Measurements from ENCODE around the gene CXCL1. TPM values are rescaled to one million over a fixed set of nuclear protein-coding genes. Genes with fewer than 3 reads are reported as not detected.

CXCL1 gene
- total RNA-seq, 1 experiment from 2014 or later = 0.45 TPM

DNA sequence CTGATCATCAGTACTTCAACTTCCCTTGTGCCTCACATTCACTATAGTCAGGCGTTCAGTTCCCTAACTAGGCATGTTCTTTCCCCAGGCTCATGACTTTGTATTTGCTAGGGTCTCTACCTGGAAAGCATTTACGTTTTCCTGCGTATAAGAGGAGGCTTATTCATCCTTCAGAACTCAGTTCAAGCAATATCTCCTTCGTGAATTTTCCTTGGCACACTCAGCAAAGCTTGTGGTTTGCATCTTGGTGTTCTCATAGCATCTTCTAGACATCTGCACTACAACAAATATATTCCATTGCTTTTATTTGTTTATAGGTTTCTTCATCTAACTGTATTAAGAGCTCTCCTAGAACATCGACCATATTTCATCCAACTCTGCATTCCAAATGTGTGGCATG is 30.1 kb upstream of the CXCL1 start:
- no peak for DNase-seq (ENCODE audit: low spot score)
- TF ChIP-seq EZH2 (IDR thresholded peaks at IDR 0.05; ENCODE audit: borderline replicate concordance, low read depth, low read length, poor library complexity, severe bottlenecking) = no peak
- TF ChIP-seq, protein P1, sequence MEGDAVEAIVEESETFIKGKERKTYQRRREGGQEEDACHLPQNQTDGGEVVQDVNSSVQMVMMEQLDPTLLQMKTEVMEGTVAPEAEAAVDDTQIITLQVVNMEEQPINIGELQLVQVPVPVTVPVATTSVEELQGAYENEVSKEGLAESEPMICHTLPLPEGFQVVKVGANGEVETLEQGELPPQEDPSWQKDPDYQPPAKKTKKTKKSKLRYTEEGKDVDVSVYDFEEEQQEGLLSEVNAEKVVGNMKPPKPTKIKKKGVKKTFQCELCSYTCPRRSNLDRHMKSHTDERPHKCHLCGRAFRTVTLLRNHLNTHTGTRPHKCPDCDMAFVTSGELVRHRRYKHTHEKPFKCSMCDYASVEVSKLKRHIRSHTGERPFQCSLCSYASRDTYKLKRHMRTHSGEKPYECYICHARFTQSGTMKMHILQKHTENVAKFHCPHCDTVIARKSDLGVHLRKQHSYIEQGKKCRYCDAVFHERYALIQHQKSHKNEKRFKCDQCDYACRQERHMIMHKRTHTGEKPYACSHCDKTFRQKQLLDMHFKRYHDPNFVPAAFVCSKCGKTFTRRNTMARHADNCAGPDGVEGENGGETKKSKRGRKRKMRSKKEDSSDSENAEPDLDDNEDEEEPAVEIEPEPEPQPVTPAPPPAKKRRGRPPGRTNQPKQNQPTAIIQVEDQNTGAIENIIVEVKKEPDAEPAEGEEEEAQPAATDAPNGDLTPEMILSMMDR (conservative IDR thresholded peaks at IDR 0.05; ENCODE audit: low read depth, low read length) = no peak
- intact Hi-C loops (cut with micrococcal nuclease; ENCODE audit: unreplicated experiment) = no loop called here
- Histone ChIP-seq H3K27ac (ENCODE audit: low read depth, low read length, poor library complexity, severe bottlenecking) (no peak overlapping the region), H3K4me3 (ENCODE audit: low read depth, low read length, poor library complexity, severe bottlenecking) (no peak overlapping the region), H3K36me3 (ENCODE audit: insufficient read depth, low read length, poor library complexity, severe bottlenecking) (no peaks in the 10 kb centered on the region), H3K4me1 (ENCODE audit: insufficient read depth, low read length, poor library complexity, severe bottlenecking) (no peaks in the 10 kb centered on the region), H3K9me3 (ENCODE audit: low read depth, low read length, poor library complexity, severe bottlenecking) (no peaks in the 10 kb centered on the region), H3K27me3 (replicated peaks; ENCODE audit: insufficient read depth, low read depth, low read length, poor library complexity) (no peaks in the 10 kb centered on the region)
- BruUV-seq (replicated peaks) = no TSS peak
- ChIA-PET POLR2A (ENCODE audit: low non-redundant PET) (no interaction called here), CTCF (no interaction called here)

DNA sequence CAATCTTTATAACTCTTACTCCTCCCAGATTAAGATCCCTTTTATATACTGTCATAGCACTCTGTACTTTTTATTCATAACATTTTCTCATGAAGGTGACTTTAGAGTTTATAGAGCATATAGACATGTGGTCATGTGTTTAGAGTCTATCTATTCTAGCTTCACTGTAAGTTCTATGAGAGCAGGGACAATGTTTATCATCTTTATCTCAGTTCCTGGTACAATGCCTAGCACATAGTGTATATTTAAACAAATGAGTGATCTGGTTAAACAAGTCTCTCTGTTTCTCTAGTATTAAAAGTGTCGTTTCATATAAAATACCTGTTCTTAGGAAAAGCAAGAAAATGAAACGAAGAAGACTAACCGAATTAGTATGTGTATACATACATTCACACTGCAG is 29.5 kb upstream of the CXCL1 start:
- no peak for DNase-seq (ENCODE audit: low spot score)
- CTCF ChIA-PET = no interaction called here

DNA sequence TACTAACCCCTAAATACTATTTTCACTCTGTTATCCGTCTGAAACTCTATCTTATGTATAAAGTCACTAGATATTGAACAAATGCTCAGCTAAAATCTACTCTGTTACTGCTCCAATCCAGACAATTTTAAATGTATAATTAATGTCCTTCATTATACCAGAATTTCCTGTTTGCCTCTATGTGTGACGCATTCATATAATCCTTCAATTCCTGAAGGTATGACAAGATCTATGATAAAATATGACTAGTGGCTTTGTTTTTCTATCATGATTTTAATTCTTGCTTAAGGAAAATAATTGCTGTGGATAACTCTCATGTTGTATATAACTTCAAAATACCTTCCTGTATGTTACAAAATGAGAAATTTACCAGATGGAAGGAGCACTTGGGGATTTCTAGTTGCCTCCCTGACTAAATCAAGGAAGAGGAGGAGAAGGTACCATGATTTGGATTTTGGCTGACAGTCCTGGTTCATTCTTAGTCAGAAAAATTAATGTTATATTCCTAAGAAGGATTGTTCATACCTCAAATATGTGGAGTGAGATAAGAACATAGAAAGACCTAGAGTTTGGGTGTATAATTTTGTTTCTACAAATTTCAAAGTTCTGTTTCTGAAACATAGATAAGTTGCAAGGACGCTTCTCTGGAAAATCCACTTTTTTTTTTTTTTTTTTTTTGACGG is 27.8 kb upstream of the CXCL1 start:
- ChIA-PET CTCF (no interaction called here), POLR2A (ENCODE audit: low non-redundant PET) (no interaction called here)
- H3K36me3 ChIP-seq (ENCODE audit: insufficient read depth, low read length, poor library complexity, severe bottlenecking) = no peaks in the 10 kb centered on the region
- no peak overlapping the region for H3K27ac ChIP-seq (ENCODE audit: low read depth, low read length, poor library complexity, severe bottlenecking)
- H3K4me3 ChIP-seq (ENCODE audit: low read depth, low read length, poor library complexity, severe bottlenecking) = no peak overlapping the region
- intact Hi-C loops (cut with micrococcal nuclease; ENCODE audit: unreplicated experiment) = no loop called here
- H3K9me3 ChIP-seq (ENCODE audit: low read depth, low read length, poor library complexity, severe bottlenecking) = no peaks in the 10 kb centered on the region
- no peaks in the 10 kb centered on the region for H3K27me3 ChIP-seq (replicated peaks; ENCODE audit: insufficient read depth, low read depth, low read length, poor library complexity)
- BruUV-seq (replicated peaks) = no TSS peak
- TF ChIP-seq, protein P1 (conservative IDR thresholded peaks at IDR 0.05; ENCODE audit: low read depth, low read length) = no peak
- TF ChIP-seq EZH2 (IDR thresholded peaks at IDR 0.05; ENCODE audit: borderline replicate concordance, low read depth, low read length, poor library complexity, severe bottlenecking) = no peak
- no peak for DNase-seq (ENCODE audit: low spot score)
- no peaks in the 10 kb centered on the region for H3K4me1 ChIP-seq (ENCODE audit: insufficient read depth, low read length, poor library complexity, severe bottlenecking)

More for the DNA sequence above, 29.5 kb upstream of the CXCL1 start:
- Histone ChIP-seq H3K27ac (ENCODE audit: low read depth, low read length, poor library complexity, severe bottlenecking) (no peak overlapping the region), H3K27me3 (replicated peaks; ENCODE audit: insufficient read depth, low read depth, low read length, poor library complexity) (no peaks in the 10 kb centered on the region), H3K4me1 (ENCODE audit: insufficient read depth, low read length, poor library complexity, severe bottlenecking) (no peaks in the 10 kb centered on the region), H3K9me3 (ENCODE audit: low read depth, low read length, poor library complexity, severe bottlenecking) (no peaks in the 10 kb centered on the region), H3K36me3 (ENCODE audit: insufficient read depth, low read length, poor library complexity, severe bottlenecking) (no peaks in the 10 kb centered on the region), H3K4me3 (ENCODE audit: low read depth, low read length, poor library complexity, severe bottlenecking) (no peak overlapping the region)
- intact Hi-C loops (cut with micrococcal nuclease; ENCODE audit: unreplicated experiment) = no loop called here
- POLR2A ChIA-PET (ENCODE audit: low non-redundant PET) = no interaction called here
- BruUV-seq (replicated peaks) = no TSS peak
- TF ChIP-seq EZH2 (IDR thresholded peaks at IDR 0.05; ENCODE audit: borderline replicate concordance, low read depth, low read length, poor library complexity, severe bottlenecking) = no peak
- TF ChIP-seq, protein P1 (conservative IDR thresholded peaks at IDR 0.05; ENCODE audit: low read depth, low read length) = no peak
